ENCODE data around the gene TLCD4. TPM values are rescaled to one million over a fixed set of nuclear protein-coding genes. Genes with fewer than 3 reads are reported as not detected.

Gene TLCD4
- total and polyA plus RNA-seq, 2 of the 13 experiments (the other 11 are each of a cell fraction or from before 2014, with no cell fraction given) = 4.7 to 14.5 TPM

DNA sequence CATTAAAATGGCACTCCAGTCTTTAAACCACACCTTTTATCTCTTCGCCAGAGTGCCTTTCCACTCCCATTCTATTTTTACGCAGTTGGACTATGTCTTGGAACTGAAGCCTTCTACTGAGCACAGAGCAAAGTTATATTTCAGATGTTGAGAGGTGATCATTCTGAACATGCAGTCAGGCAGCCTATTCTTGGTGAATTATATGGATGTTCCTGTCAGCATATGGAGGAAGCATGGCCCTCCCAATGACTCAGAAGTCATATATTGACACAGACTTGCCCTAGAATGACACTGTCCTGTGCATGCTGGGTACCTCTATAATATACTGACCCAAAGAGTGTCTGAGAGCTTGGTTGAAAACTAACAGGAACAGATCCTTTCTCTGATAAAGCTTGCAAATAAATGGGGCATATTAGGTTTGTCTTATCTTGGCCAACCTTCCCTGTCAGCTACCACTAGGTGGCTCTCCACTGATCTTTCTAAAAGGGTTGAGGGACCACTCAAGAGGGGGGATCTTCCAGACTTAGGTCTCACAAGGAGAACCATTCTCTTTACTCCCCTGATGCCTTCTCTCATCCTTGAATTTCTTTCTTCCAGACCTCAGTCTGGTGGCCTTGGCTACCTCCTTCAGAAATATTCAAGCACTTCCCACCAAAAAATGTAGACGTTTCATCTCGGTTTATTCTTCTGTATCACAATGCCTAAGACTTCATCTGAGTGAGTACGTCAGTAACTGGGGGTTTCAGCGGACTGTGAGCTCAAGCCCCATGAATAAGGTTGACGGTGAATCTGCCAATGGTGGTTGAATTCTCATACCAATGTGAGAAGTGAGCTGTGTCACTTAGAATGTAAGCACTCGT, 32.6 kb upstream of the TLCD4 start (continued):
- TF ChIP-seq, protein P1, sequence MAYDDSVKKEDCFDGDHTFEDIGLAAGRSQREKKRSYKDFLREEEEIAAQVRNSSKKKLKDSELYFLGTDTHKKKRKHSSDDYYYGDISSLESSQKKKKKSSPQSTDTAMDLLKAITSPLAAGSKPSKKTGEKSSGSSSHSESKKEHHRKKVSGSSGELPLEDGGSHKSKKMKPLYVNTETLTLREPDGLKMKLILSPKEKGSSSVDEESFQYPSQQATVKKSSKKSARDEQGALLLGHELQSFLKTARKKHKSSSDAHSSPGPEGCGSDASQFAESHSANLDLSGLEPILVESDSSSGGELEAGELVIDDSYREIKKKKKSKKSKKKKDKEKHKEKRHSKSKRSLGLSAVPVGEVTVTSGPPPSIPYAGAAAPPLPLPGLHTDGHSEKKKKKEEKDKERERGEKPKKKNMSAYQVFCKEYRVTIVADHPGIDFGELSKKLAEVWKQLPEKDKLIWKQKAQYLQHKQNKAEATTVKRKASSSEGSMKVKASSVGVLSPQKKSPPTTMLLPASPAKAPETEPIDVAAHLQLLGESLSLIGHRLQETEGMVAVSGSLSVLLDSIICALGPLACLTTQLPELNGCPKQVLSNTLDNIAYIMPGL (CRISPR knock-in tag; IDR thresholded peaks at IDR 0.05; ENCODE audit: borderline replicate concordance in 1 of 2, low read depth in 1 of 2) = peak in 1 of 2 experiments; percentile 76; a peak in 1 of 4 replicates
- TF ChIP-seq ZNF136 (CRISPR knock-in tag; IDR thresholded peaks at IDR 0.05; ENCODE audit: low read depth) (no peak), ZNF562 (CRISPR knock-in tag; IDR thresholded peaks at IDR 0.05; ENCODE audit: borderline replicate concordance) (no peak), ZNF556 (CRISPR knock-in tag; IDR thresholded peaks at IDR 0.05; ENCODE audit: borderline replicate concordance) (no peak), HDAC2 (CRISPR knock-in tag; IDR thresholded peaks at IDR 0.05) (peak; percentile 21; the same call in 1 of the 2 replicates), FOSL1 (CRISPR knock-in tag; IDR thresholded peaks at IDR 0.05; ENCODE audit: borderline replicate concordance) (peak; percentile 41; the same call in 1 of the 2 replicates), RNF2 (conservative IDR thresholded peaks at IDR 0.05; ENCODE audit: low read depth) (no peak), ZFP36L1 (CRISPR knock-in tag; IDR thresholded peaks at IDR 0.05) (peak; percentile 27; the same call in 1 of the 2 replicates), ZNF383 (CRISPR knock-in tag; IDR thresholded peaks at IDR 0.05; ENCODE audit: borderline replicate concordance) (no peak), ZNF547 (CRISPR knock-in tag; IDR thresholded peaks at IDR 0.05) (no peak), CEBPG (CRISPR knock-in tag; IDR thresholded peaks at IDR 0.05) (peak; percentile 4; the same call in 1 of the 2 replicates), FOXK2 (IDR thresholded peaks at IDR 0.05) (no peak), ZNF432 (CRISPR knock-in tag; IDR thresholded peaks at IDR 0.05; ENCODE audit: borderline replicate concordance) (no peak), TEAD3 (CRISPR knock-in tag; optimal IDR thresholded peaks at IDR 0.05; ENCODE audit: borderline replicate concordance) (peak; percentile 13), FOXJ3 (CRISPR knock-in tag; IDR thresholded peaks at IDR 0.05; ENCODE audit: borderline replicate concordance) (no peak), MEIS1 (CRISPR knock-in tag; IDR thresholded peaks at IDR 0.05; ENCODE audit: borderline replicate concordance) (no peak)
- TF ChIP-seq, protein P2, sequence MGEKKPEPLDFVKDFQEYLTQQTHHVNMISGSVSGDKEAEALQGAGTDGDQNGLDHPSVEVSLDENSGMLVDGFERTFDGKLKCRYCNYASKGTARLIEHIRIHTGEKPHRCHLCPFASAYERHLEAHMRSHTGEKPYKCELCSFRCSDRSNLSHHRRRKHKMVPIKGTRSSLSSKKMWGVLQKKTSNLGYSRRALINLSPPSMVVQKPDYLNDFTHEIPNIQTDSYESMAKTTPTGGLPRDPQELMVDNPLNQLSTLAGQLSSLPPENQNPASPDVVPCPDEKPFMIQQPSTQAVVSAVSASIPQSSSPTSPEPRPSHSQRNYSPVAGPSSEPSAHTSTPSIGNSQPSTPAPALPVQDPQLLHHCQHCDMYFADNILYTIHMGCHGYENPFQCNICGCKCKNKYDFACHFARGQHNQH (CRISPR knock-in tag; IDR thresholded peaks at IDR 0.05) = 0 out of 2 replicates have a peak, but pooled peaks have one; percentile 20
